GM10847 (cell line): Measurements from ENCODE around the gene CHPF2.

Source experiments
- POLR2A ChIP-seq: IDR thresholded peaks from 2 replicates; pipeline ENCODE4 v1.6.1; 2011; ENCODE audit not compliant: insufficient read length; ENCODE audit errors: extremely low read depth

The CHPF2 gene

GRCh38 chr7:151246851-151247580, 14.7 kb downstream of the CHPF2 start:
- TF ChIP-seq POLR2A = no peak

- no peak for TF ChIP-seq POLR2A
Measured at GRCh38 chr7:151247611-151248345, 15.5 kb downstream of the CHPF2 start.

GRCh38 chr7:151248346-151249033, 16.2 kb downstream of the CHPF2 start, which contains the start of gene SMARCD3:
TSS of gene SMARCD3 (minus strand) at chr7:151248694. CDS start at chr7:151248562, 132 bp downstream.
- TF ChIP-seq POLR2A = no peak

GRCh38 chr7:151249034-151249731, 16.9 kb downstream of the CHPF2 start:
- no peak for TF ChIP-seq POLR2A

- TF ChIP-seq POLR2A = no peak
Measured at GRCh38 chr7:151249732-151250072, 17.4 kb downstream of the CHPF2 start.

- no peak for TF ChIP-seq POLR2A
Measured at GRCh38 chr7:151250181-151251132, 18.2 kb downstream of the CHPF2 start.

- no peak for TF ChIP-seq POLR2A
Measured at GRCh38 chr7:151251328-151251688, 19.0 kb downstream of the CHPF2 start.

GRCh38 chr7:151251689-151252560, 19.6 kb downstream of the CHPF2 start:
- TF ChIP-seq POLR2A = no peak

GRCh38 chr7:151252561-151252835, 20.2 kb downstream of the CHPF2 start:
- TF ChIP-seq POLR2A = no peak

GRCh38 chr7:151252961-151253711, 20.9 kb downstream of the CHPF2 start:
- no peak for TF ChIP-seq POLR2A

- no peak for TF ChIP-seq POLR2A
Measured at GRCh38 chr7:151254316-151254715, 22.0 kb downstream of the CHPF2 start.

- TF ChIP-seq POLR2A = no peak
Measured at GRCh38 chr7:151254851-151255250, 22.6 kb downstream of the CHPF2 start.

GRCh38 chr7:151255390-151255789, 23.1 kb downstream of the CHPF2 start:
- TF ChIP-seq POLR2A = no peak

- no peak for TF ChIP-seq POLR2A
Measured at GRCh38 chr7:151256410-151257045, 24.2 kb downstream of the CHPF2 start.
